T-helper 9 cell (primary cell): ENCODE results near the gene UIMC1.
"Not testable (repeated sequence)": the region's sequence is repeated elsewhere in the genome, so short reads cannot be mapped to it uniquely, and the experiment has no call there.

Source experiments
- DNase-seq: peaks from one replicate; pipeline ENCODE4 v3.0.0-alpha.2; 2020

The UIMC1 gene

DNA sequence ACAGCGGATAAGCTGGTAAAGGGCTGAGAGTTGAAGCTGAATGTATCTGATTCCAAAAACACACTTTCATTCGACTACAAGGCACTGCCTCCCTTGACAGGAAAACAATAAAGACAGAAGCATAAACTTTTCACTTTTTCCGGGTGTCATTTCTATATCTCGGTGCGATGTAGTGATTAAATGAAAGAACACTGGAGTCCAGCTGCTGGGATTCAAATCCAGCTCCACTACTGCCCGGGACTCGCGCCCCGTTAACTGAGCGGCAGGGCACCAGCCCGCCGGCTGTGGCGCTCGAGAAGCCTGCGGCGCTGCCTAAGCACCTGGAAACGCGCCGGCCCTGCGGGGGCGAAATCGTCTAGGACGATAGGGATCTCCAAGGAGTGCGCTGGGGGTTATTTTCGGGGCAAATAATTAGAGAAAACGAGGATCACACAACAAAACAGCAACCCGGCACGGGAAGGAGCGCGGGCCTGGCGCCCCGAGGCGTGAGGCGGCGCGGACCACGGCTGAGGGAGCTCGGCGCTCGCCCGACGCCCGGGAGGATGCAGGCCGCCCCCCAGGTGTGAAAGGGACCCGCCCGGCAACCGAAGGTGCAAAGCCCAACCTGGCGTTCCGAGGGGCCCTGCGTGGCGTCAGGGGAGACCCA, 837 bp downstream of the UIMC1 start:
- DNase-seq = peak; percentile 55

DNA sequence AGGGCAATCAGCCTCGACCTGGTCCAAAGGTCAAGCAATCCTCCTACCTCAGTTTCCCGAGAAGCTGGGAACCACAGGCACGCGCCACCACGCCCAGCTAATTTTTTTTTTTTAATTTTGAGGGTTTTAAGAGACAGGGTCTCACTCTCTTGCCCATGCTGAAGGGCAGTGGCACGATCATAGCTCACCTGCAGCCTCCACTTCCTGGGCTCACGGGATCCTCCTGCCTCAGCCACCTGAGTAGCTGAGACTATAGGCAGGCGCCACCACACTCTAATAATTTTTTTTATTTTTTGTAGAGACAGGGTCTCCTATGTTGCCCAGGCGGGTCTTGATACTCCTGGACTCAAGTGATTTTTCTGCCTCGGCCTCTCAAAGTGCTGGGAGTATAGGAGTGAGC, 1.6 kb downstream of the UIMC1 start:
- DNase-seq = no peak

DNA sequence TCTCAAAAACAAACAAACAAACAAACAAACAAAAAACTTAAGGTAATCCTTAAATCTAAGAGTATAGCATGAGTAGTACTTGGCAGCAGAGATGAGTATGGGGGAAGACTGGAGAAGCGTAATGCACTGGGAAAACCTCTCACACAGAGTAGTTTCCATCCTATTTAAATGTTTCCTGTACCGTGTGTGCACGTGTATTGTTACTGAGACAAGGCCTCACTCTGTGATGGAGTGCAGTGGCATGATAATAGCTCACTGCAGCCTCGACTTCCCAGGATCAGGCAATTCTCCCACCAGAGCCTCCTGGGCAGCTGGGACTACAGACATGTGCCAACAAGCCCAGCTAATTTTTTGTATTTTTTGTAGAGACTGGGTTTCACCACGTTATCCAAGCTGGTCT, 2.9 kb downstream of the UIMC1 start:
- DNase-seq = no peak

DNA sequence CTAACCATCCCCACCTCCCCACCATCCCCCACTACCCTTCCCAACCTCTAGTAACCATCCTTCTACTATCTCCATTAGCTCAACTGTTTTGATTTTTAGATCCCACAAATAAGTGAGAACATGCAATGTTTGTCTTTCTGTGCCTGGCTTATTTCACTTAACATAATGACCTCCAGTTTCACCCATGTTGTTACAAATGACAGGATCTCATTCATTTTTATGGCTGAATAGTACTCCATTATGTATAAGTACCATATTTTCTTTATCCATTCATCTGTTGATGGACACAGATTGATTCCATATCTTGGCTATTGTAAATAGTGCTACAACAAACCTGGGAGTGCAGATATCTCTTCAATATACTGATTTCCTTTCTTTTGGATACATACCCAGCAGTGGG, 7.1 kb downstream of the UIMC1 start:
- DNase-seq = not testable (repeated sequence)

DNA sequence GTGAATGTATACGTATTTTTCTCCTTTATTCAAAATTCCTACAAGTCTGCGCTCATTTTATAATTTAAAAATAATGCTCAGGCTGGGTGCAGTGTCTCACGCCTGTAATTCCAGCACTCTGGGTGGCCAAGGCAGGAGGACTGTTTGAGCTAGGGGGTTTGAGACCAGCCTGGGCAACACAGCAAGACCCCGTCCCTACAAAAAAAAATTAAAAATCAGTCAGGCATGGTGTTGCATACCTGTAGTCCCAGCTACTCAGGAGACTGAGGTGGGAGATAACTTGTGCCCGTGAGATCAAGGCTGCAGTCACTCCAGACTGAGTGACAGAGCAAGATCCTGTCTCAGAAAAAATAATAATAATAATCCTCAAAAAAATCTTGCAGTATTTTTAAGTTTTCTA, 7.8 kb downstream of the UIMC1 start:
- DNase-seq = no peak

DNA sequence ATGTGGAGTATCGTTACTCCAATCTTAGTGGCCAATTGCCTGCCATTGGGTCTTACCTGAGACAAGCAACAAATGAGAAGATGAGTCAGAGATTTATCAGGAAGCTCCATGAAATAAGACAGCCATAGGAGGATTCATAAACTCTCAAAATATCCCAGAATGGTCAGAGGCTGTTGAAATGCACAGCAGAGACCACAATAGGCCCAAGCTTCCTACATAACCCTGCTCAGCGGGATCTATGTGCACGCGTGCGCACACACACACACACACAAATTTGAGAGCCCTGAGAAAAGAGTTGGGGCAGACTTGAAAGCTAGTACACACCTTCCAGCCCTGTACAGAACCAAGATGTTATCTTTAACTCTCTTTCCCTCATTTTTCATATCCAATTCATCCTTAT, 9.8 kb downstream of the UIMC1 start:
- DNase-seq = no peak

DNA sequence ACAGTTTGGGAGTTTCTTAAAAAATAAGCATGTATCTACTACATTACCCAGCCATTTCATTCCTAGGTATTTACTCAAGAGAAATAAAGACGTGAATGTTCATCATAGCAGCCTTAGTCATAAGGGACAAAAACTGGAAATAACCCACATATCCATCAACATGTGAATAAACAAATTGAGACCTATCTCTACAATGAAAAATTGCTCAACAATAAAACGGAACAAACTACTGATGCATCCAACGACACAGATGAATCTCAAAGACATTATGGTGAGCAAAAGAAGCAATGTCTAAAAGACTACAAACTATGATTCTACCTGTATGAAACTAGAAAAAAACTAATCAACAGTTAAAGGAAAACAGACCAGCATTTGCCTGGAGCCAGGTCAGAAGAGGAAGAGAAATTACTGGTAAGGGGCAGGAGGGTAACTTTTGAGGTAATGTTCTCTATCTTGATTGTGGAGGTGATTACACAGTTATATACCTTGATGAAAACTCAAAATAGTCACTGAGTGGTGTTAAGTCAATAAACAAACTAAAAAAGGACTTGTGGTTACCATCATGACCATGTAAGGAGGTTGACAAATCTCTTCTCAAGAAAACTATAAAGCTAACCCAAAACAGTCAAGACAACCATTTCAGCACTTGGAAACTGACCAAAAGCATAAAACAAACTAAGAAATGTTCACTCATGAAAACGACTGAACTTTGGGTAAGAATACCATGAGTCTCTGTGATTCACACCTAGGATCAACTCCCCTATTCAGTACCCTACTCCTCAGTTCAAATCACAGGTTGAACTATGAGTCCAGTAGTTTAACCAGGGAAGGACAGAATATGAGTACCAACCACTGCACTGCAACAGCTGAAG, 10.4 kb downstream of the UIMC1 start:
- no peak for DNase-seq

DNA sequence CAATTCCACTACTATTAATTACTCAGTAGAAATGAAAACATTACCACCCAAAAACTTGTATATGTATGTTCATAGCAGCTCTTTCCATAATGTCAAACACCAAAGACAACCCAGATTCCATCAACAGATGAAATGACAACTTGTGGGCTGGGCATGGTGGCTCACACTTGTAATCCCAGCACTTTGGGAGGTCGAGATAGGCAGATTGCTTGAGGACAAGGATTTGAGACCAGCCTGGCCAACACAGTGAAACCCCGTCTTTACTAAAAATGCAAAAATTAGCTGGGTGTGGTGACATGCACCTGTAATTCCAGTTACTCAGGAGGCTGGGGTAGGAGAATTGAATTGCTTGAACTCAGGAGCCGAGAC, 11.5 kb downstream of the UIMC1 start:
- DNase-seq = no peak

DNA sequence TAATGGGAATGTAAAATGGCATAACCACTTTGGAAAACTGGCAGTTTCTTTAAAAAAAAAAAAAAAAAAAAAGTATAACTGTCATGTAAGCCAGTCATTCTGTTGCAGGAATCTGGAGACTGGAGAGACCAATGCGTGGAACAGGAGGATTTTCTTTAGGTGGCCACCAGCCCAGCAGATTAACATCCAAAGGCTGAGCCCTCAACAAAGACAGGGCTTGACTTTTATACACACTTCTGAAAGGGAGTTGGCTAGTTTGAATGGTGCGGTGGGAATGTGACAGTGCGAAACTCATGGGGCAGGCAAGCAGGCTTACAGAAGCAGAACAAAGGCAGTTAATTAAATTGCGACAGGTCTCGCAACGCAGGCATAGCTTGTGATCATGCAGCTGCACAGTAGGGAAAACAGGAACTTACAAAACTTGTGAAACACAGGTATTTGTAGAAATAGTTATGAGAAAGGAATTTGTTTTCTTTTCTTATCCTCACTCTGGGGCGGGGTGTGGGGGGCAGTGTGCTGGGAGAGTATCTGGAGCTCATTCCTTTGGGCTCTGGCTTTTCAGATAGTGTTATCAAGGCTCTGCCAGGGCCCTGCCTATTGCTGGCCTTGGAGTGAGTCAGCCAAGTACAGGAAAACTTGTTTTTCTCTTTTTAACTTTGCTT, 12.0 kb downstream of the UIMC1 start:
- DNase-seq = no peak

DNA sequence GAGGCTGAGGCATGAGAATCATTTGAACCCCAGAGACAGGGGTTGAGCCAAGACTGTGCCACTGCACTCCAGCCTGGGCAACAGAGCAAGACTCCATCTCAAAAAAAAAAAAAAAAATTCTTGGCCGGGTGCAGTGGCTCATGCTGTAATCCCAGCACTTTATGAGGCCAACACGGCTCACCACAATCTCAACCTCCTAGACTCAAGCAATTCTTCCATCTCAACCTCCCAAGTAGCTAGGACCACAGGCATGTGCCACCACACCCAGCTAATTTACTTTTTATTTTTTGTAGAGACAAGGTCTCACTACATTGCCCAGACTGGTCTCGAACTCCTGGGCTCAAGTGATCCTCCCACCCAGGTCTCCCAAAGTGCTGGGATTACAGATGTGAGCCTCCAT, 13.5 kb downstream of the UIMC1 start:
- not testable (repeated sequence) for DNase-seq

DNA sequence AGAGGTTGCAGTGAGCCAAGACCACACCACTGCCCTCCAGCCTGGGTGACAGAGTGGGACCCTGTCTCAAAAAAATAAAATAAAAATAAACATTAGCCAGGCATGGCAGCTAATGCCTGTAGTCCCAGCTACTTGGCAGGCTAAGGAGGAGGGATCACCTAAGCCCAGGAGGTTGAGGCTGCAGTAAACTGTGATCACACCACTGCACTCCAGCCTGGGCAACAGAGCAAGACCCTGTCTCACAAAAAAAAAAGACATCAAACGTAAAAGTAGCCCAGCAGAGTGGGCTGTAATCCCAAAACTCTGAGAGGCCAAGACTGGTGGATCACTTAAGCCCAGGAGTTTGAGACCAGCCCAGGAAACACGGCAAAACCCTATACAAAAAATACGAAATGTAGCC, 19.0 kb downstream of the UIMC1 start:
- no peak for DNase-seq

DNA sequence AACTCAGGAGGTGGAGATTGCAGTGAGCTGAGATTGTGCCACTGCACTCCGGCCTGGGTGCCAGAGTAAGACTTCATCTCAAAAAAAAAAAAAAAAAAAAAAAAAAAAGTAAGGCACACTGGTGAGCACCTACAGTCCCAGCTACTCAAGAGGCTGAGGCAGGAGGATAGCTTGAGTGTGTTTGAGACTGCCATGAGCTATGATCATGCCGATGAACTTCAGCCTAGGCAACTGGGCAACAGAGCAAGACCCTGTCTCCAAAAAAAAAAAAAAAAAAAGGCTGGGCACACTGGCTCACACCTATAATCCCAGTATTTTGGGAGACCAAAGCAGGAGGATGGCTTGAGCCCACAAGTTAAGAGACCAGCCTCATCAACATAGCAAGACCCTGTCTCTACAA, 20.3 kb downstream of the UIMC1 start:
- DNase-seq = no peak

DNA sequence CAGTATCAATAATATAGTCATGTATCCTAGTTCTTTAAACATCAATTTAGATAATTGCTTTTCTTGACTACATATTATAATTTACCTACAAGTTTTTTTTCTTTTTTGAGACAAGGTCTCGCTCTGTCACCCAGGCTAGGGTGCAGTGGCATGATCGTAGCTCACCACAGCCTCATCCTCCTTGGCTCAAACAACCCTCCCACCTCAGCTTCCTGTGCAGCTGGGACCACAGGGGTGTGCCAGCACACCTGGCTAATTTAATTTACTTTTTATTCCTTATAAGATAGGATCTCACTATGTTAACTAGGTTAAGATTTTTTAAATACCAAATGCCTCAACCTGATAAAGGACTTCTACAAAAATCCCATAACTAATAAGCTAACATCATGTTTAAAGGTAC, 21.1 kb downstream of the UIMC1 start:
- peak; percentile 19 for DNase-seq

DNA sequence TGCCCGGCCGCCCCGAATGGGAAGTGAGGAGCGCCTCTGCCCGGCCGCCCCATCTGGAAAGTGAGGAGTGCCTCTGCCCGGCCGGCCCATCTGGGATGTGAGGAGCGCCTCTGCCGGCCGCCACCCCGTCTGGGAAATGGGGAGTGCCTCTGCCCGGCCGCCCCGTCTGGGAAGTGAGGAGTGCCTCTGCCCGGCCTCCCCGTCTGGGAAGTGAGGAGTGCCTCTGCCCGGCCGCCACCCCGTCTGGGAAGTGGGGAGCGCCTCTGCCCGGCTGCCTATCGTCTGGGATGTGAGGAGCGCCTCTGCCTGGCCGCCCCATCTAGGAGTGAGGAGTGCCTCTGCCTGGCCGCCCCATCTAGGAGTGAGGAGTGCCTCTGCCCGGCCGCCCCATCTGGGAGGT, 22.4 kb downstream of the UIMC1 start:
- DNase-seq = not testable (repeated sequence)

DNA sequence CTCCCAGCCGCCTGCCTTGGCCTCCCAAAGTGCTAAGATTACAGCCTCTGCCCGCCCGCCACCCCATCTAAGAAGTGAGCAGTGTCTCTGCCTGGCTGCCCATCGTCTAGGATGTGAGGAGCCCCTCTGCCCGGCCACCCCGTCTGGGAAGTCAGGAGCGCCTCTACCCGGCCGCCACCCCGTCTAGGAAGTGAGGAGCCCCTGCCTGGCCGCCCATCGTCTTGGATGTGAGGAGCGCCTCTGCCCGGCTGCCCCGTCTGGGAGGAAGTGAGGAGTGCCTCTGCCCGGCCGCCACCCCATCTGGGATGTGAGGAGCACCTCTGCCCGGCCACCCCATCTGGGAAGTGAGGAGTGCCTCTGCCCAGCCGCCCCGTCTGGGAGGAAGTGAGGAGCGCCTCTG, 23.0 kb downstream of the UIMC1 start:
- DNase-seq = not testable (repeated sequence)

DNA sequence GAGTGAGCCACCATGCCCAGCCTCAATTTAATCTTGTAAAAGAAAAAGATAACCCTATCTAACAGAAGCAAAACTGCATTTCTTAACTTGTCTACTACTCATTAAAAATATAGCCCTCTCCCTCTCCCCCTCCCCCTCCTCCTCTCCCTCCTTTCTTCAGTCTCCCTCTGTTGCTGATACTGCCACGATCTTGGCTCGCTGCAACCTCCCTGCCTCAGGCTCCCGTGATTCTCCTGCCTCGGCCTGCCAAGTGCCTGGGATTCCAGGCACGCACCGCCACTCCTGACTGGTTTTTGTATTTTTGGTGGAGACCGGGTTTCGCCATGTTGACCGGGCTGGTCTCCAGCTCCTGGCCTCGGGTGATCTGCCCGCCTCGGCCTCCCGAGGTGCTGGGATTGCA, 23.5 kb downstream of the UIMC1 start:
- DNase-seq = not testable (repeated sequence)

DNA sequence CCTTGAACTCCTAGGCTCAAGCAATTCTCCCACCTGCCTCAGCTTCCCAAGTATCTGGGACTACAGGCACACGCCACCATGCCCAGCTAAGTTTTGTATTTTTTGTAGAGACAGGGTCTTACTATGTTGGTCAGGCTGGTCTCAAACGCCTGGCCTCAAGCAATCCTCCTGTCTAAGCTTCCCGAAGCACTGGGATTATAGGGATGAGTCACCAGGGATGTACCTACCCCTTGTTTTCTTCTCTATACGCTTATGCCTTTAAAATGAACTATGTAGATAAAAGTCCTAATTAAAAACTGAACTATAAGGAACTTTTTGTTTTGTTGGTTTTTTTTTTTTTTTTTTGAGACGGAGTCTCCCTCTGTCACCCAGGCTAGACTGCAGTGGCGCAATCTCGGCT, 25.8 kb downstream of the UIMC1 start:
- no peak for DNase-seq

DNA sequence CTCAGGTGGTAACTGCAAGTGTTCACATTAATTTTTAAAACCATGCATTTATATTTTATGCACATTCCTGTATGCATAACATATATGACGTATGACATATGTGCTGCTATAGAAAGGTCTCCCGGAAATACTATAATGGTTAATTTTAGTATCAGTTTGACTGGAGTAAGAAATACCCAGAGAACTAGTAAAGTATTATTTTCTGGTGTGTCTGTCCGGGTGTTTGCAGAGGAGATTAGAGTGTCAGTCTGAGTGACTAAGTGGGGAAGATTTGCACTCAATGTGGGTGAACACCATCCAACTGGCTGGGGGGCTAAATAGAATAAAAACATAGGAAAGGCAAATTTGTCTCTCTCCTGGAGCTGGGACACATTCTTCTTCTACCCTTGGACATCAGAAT, 26.9 kb downstream of the UIMC1 start:
- DNase-seq = no peak

DNA sequence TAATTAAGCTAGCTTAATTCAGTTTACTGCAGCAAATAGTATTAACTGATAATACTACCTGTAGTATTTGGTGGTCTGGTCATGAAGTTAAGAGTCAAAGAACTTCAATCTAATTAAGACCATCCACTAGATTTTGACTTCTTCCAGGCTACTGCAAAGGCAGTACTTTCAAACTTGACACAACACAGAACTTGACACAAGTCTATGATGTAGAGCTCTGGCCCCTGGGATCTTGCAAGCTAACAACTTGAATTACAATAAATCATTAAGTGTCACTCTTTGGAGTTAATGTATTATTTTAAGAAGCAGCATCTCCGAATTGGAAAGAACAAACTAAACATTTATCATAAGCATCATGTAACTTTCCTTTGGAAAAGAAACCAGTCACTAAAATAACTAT, 40.9 kb downstream of the UIMC1 start:
- no peak for DNase-seq

DNA sequence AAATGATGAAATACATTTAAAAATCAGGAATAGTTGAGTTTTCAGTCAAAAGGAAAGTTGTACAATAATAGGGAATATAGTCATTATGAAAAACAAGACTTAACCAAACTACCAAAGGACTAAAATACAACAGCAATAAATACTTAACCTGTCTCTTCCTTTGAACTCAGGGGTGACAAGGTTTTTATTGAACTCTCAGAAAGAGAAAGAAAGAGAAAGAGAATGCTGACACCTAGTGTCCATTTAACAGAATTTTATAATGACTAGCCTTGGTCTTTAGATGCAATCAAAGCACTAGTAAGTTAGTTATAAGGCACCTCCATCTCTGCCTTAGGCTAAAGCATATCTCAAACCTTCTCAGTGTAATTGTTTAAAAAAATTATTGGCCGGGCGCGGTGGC, 47.5 kb downstream of the UIMC1 start:
- no peak for DNase-seq

DNA sequence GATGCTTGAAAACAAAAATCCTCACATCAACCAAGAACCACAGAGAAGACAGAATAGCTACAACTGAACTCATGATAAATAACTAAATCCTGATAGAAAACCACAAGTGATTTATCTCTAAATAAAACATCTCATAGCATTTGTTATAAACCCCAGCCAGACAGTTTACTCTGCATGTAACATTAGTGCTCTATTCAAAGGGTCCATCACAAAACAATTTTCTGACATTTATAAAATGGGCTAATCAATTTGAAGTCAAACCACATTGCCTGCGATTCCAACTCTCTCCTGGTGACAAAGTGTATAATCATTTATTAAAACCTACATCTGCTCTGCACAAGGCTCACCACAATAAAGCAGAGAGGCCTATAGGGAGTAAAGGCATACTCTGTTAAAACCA, 49.8 kb downstream of the UIMC1 start:
- no peak for DNase-seq

DNA sequence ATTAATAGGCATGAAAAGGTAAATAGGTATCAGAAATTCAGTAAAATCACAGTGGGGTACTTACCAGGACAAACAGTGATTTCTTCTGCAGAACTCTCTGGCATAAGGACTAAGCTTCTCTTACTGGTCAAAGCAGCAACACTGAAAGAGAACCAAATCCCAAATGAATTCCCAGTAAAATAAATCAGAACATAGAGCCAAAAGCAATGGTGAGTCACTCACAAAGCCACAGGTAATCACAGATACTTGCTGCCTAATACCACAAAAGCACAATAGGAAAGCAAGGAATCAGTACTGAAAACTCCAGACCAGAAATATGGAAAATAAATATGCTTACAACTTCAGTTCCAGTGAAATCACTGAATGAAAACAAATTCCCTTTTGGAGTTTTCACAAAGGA, 50.7 kb downstream of the UIMC1 start:
- DNase-seq = no peak

DNA sequence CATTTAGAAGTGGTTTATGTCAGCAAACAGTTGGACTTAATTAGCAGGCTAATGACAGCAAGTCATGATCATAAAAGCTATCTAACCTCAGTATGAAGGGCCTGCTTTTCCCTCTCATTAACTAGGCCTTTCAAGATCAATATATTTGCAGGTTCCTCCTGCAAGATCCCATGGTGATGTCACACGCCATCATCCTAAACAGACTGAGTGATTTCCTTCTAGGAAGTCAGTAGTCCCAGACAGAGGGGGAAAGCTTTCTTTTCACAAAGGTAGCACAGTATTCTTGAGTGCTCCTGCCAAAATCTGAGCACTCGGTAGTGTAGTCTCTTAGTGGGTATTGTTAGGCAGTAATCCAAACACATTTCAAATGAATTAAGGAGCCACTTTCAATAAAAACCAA, 52.5 kb downstream of the UIMC1 start:
- DNase-seq = no peak

DNA sequence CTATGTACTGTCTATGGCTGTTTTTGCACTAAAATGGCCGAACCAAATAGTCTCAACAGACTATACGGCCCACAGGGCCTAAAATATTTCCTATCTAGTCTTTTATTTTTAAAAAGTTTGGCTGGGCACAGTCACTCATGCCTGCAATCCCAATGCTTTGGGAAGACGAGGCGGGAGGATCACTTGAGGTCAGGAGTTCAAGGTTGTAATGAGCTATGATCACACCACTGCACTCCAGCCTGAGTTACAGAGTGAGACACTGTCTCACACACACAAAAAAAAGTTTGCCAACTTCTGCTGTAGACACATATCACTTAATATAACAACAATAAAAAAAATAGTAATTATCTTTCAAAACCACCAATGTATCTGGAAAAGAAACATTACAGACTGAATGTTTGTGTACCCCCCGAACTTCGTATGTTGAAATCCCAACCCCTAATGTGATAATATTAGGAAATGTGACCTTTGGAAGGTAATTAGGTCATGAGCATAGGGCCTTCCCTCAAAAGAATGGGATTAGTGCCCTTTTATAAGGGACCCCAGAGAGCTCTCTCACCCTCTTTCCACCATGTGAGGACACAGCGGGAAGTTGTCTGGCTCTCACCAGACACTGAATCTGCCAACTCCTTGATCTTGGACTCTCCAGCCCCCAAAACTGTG, 53.9 kb downstream of the UIMC1 start:
- DNase-seq = no peak
